Mesendoderm (in vitro differentiated cells): Measurements from ENCODE around the gene BSDC1.
A peak's percentile ranks its signal among the peaks of the same experiment; 100 is the strongest.

ENCODE experiments used
- DNase-seq: peaks from one replicate; pipeline ENCODE4 v3.0.0; 2013
- H2AK5ac ChIP-seq: 2 replicates; pipeline ENCODE4 v1.6.1; 2013; ENCODE audit warnings: low read length, inconsistent platforms
- H2BK120ac ChIP-seq: 2 replicates; pipeline ENCODE4 v1.6.1; 2013; ENCODE audit warnings: low read depth, mild to moderate bottlenecking, low read length, moderate library complexity, mixed read lengths
- H2BK15ac ChIP-seq: replicated peaks from 2 replicates; pipeline ENCODE4 v1.6.1; 2013; ENCODE audit warnings: low read depth, mild to moderate bottlenecking, moderate library complexity
- H2BK5ac ChIP-seq: 2 replicates; pipeline ENCODE4 v1.6.1; 2013; ENCODE audit warnings: low read length, inconsistent platforms
- H3K18ac ChIP-seq: 2 replicates; pipeline ENCODE4 v1.6.1; 2013; ENCODE audit warnings: mild to moderate bottlenecking, low read length, mixed read lengths
- H3K23ac ChIP-seq: one replicate; pipeline ENCODE4 v1.6.1; 2013; ENCODE audit warnings: low read length
- H3K27ac ChIP-seq: 2 replicates; pipeline ENCODE4 v1.5.1; 2013; ENCODE audit warnings: low read depth, mild to moderate bottlenecking, inconsistent platforms, low read length, moderate library complexity
- H3K27me3 ChIP-seq: 2 replicates; pipeline ENCODE4 v1.6.1; 2013; ENCODE audit warnings: low read length, control low read depth, mild to moderate bottlenecking, inconsistent platforms; ENCODE audit not compliant: insufficient read depth, poor library complexity
- H3K36me3 ChIP-seq: 2 replicates; pipeline ENCODE4 v1.6.1; 2013; ENCODE audit warnings: low read length, inconsistent platforms; ENCODE audit not compliant: control insufficient read depth, insufficient read depth
- H3K4ac ChIP-seq: one replicate; pipeline ENCODE4 v1.6.1; 2013; ENCODE audit warnings: low read depth, mild to moderate bottlenecking, low read length, moderate library complexity
- H3K4me1 ChIP-seq: 2 replicates; pipeline ENCODE4 v1.6.1; 2013; ENCODE audit warnings: low read depth, low read length, inconsistent platforms; ENCODE audit not compliant: control insufficient read depth
- H3K4me2 ChIP-seq: 2 replicates; pipeline ENCODE4 v1.6.1; 2013; ENCODE audit warnings: low read length
- H3K4me3 ChIP-seq: 2 replicates; pipeline ENCODE4 v1.5.1; 2013; ENCODE audit warnings: mild to moderate bottlenecking, low read length
- H3K56ac ChIP-seq: one replicate; pipeline ENCODE4 v1.6.1; 2013; ENCODE audit warnings: low read length
- H3K79me1 ChIP-seq: 2 replicates; pipeline ENCODE4 v1.6.1; 2013; ENCODE audit warnings: low read length, inconsistent platforms
- H3K79me2 ChIP-seq: 2 replicates; pipeline ENCODE4 v1.6.1; 2013; ENCODE audit warnings: mild to moderate bottlenecking, low read length; ENCODE audit not compliant: control insufficient read depth, insufficient read depth
- H3K9ac ChIP-seq: 2 replicates; pipeline ENCODE4 v1.6.1; 2013; ENCODE audit warnings: low read length, inconsistent platforms
- H4K5ac ChIP-seq: one replicate; pipeline ENCODE4 v1.6.1; 2013; ENCODE audit warnings: low read length
- H4K8ac ChIP-seq: one replicate; pipeline ENCODE4 v1.6.1; 2013; ENCODE audit warnings: low read depth, mild to moderate bottlenecking, control low read depth, low read length, moderate library complexity
- WGBS: extraction: QIAGEN DNeasy Blood & Tissue Kit; methylation state at CpG from one replicate; pipeline ENCODE4 v1.1.7; 2013; ENCODE audit warnings: low lambda C conversion rate, missing lambda C conversion rate; ENCODE audit not compliant: insufficient coverage; ENCODE audit errors: extremely low coverage; 5-methylcytosine and 5-hydroxymethylcytosine counted together

The BSDC1 gene

GRCh38 chr1:32427264-32427963, 33.2 kb upstream of the BSDC1 start:
- H3K79me2 ChIP-seq, result no peaks in the 10 kb centered on the region
- no peak overlapping the region for H2BK120ac ChIP-seq
- WGBS, result no CpG with 5 or more reads among the region's 17 CpGs

GRCh38 chr1:32426489-32427255, 32.4 kb upstream of the BSDC1 start:
- peak overlapping the region; percentile 49 for H3K56ac ChIP-seq
- H2BK15ac ChIP-seq, result no peak overlapping the region
- H3K36me3 ChIP-seq, result no peaks in the 10 kb centered on the region
- H4K8ac ChIP-seq, result no peak overlapping the region
- no peak overlapping the region for H3K4me3 ChIP-seq
- DNase-seq, result peak; percentile 27
- H3K4me2 ChIP-seq, result no peak overlapping the region
- H2BK120ac ChIP-seq, result no peak overlapping the region
- no peaks in the 10 kb centered on the region for H3K27me3 ChIP-seq
- H3K18ac ChIP-seq, result no peak overlapping the region
- no peak overlapping the region for H2BK5ac ChIP-seq
- peak overlapping the region; percentile 80 for H3K23ac ChIP-seq
- H3K27ac ChIP-seq, result no peak overlapping the region
- H3K79me1 ChIP-seq, result no peaks in the 10 kb centered on the region
- no peak overlapping the region for H4K5ac ChIP-seq
- H3K79me2 ChIP-seq, result no peaks in the 10 kb centered on the region
- H3K9ac ChIP-seq, result no peak overlapping the region
- no peak overlapping the region for H3K4ac ChIP-seq
- H2AK5ac ChIP-seq, result no peak overlapping the region
- no peaks in the 10 kb centered on the region for H3K4me1 ChIP-seq
- WGBS, result no CpG with 5 or more reads among the region's 36 CpGs

More at GRCh38 chr1:32427264-32427963, 33.2 kb upstream of the BSDC1 start:
- no peak overlapping the region for H4K5ac ChIP-seq
- H3K4me3 ChIP-seq, result no peak overlapping the region
- no peak overlapping the region for H3K56ac ChIP-seq
- H3K4me2 ChIP-seq, result no peak overlapping the region
- H2BK5ac ChIP-seq, result no peak overlapping the region
- no peaks in the 10 kb centered on the region for H3K36me3 ChIP-seq
- no peak overlapping the region for H2AK5ac ChIP-seq
- no peak overlapping the region for H4K8ac ChIP-seq
- H2BK15ac ChIP-seq, result no peak overlapping the region
- DNase-seq, result no peak
- H3K4ac ChIP-seq, result no peak overlapping the region
- no peak overlapping the region for H3K23ac ChIP-seq
- H3K9ac ChIP-seq, result no peak overlapping the region
- no peaks in the 10 kb centered on the region for H3K79me1 ChIP-seq
- no peak overlapping the region for H3K27ac ChIP-seq
- H3K18ac ChIP-seq, result no peak overlapping the region
- no peaks in the 10 kb centered on the region for H3K4me1 ChIP-seq
- no peaks in the 10 kb centered on the region for H3K27me3 ChIP-seq

GRCh38 chr1:32421775-32422174, 27.5 kb upstream of the BSDC1 start:
- Histone ChIP-seq H3K36me3 (no peaks in the 10 kb centered on the region), H4K8ac (no peak overlapping the region), H3K4me1 (no peaks in the 10 kb centered on the region), H3K23ac (no peak overlapping the region), H4K5ac (no peak overlapping the region), H3K4me3 (no peak overlapping the region), H3K27ac (no peak overlapping the region), H2BK120ac (no peak overlapping the region), H3K4ac (no peak overlapping the region), H2BK15ac (no peak overlapping the region), H3K4me2 (no peak overlapping the region), H2BK5ac (no peak overlapping the region), H3K79me2 (no peaks in the 10 kb centered on the region), H3K79me1 (no peaks in the 10 kb centered on the region), H3K27me3 (no peaks in the 10 kb centered on the region), H3K56ac (no peak overlapping the region), H3K18ac (no peak overlapping the region), H3K9ac (no peak overlapping the region), H2AK5ac (no peak overlapping the region)
- no CpG with 5 or more reads among the region's 1 CpG for WGBS
- no peak for DNase-seq

- no peaks in the 10 kb centered on the region for H3K79me1 ChIP-seq
- H3K18ac ChIP-seq, result no peak overlapping the region
- no peaks in the 10 kb centered on the region for H3K79me2 ChIP-seq
- no peak overlapping the region for H2BK15ac ChIP-seq
- no peaks in the 10 kb centered on the region for H3K36me3 ChIP-seq
- no peak overlapping the region for H3K4me2 ChIP-seq
- no peak overlapping the region for H4K8ac ChIP-seq
- H3K23ac ChIP-seq, result no peak overlapping the region
- no peak overlapping the region for H3K27ac ChIP-seq
- no peak overlapping the region for H2BK5ac ChIP-seq
- no peak overlapping the region for H3K4ac ChIP-seq
- no peak overlapping the region for H4K5ac ChIP-seq
- H3K27me3 ChIP-seq, result no peaks in the 10 kb centered on the region
- no CpG with 5 or more reads among the region's 8 CpGs for WGBS
- no peaks in the 10 kb centered on the region for H3K4me1 ChIP-seq
- no peak for DNase-seq
- no peak overlapping the region for H3K9ac ChIP-seq
- H2BK120ac ChIP-seq, result no peak overlapping the region
- H3K56ac ChIP-seq, result no peak overlapping the region
- no peak overlapping the region for H3K4me3 ChIP-seq
- H2AK5ac ChIP-seq, result no peak overlapping the region
These were observed 20.1 kb upstream of the BSDC1 start for GRCh38 chr1:32414186-32414886.

GRCh38 chr1:32413507-32414185, 19.4 kb upstream of the BSDC1 start:
- no CpG with 5 or more reads among the region's 10 CpGs for WGBS

More at GRCh38 chr1:32413507-32414185, 19.4 kb upstream of the BSDC1 start:
- no peak overlapping the region for H4K8ac ChIP-seq
- no peak overlapping the region for H3K9ac ChIP-seq
- no peaks in the 10 kb centered on the region for H3K27me3 ChIP-seq
- H3K18ac ChIP-seq, result no peak overlapping the region
- H3K23ac ChIP-seq, result no peak overlapping the region
- no peak overlapping the region for H2AK5ac ChIP-seq
- H3K56ac ChIP-seq, result no peak overlapping the region
- no peak overlapping the region for H3K4me2 ChIP-seq
- no peaks in the 10 kb centered on the region for H3K79me2 ChIP-seq
- H2BK5ac ChIP-seq, result no peak overlapping the region
- H3K4me3 ChIP-seq, result no peak overlapping the region
- no peak overlapping the region for H2BK15ac ChIP-seq
- H3K79me1 ChIP-seq, result no peaks in the 10 kb centered on the region
- no peaks in the 10 kb centered on the region for H3K36me3 ChIP-seq
- H4K5ac ChIP-seq, result no peak overlapping the region
- no peaks in the 10 kb centered on the region for H3K4me1 ChIP-seq
- peak; percentile 81 for DNase-seq
- H3K27ac ChIP-seq, result no peak overlapping the region
- no peak overlapping the region for H2BK120ac ChIP-seq
- H3K4ac ChIP-seq, result no peak overlapping the region
